OCI-LY7 (cell line): Measurements from ENCODE around the gene ASCL5. TPM values are rescaled to one million over a fixed set of nuclear protein-coding genes. Genes with fewer than 3 reads are reported as not detected.

Experiments
- BruUV-seq: library from RNA; stranded (reverse); fragments of 400-500 nt; replicated peaks from 2 replicates; lab custom pipeline; 2021; lab: Mats Ljungman, UMichigan
- CTCF ChIA-PET: fragments of 300-600 bp; sonication (Branson Sonifier 250); formaldehyde crosslinking; loops from one replicate; lab custom pipeline; 2022; ENCODE audit warnings: antibody characterized with exemption; ENCODE audit not compliant: unreplicated experiment; lab: Charles Lee
- POLR2A ChIA-PET: fragments of 300-600 bp; sonication (Branson Sonifier 250); formaldehyde crosslinking; loops from one replicate; lab custom pipeline; 2022; ENCODE audit warnings: antibody characterized with exemption; lab: Charles Lee
- DNase-seq: peaks from one replicate; pipeline ENCODE4 v3.0.0-alpha.2; 2015; ENCODE audit warnings: low spot score
- H2AFZ ChIP-seq: fragments of 200-600 bp; sonication (generic), shearing (Covaris generic); 2 replicates; pipeline ENCODE4 v1.6.1; 2014; ENCODE audit warnings: mild to moderate bottlenecking, antibody characterized with exemption, low read length, moderate library complexity
- H3K27ac ChIP-seq: fragments of 200-600 bp; sonication (generic); 2 replicates; pipeline ENCODE4 v1.5.1; 2014; ENCODE audit warnings: mixed run types, low read depth, mild to moderate bottlenecking, moderate library complexity, low read length, inconsistent platforms; ENCODE audit not compliant: poor library complexity, severe bottlenecking
- H3K36me3 ChIP-seq: fragments of 200-600 bp; sonication (generic); 2 replicates; pipeline ENCODE4 v1.6.1; 2014; ENCODE audit warnings: mild to moderate bottlenecking, antibody characterized with exemption, low read length, moderate library complexity, mixed read lengths; ENCODE audit not compliant: insufficient read depth
- H3K4me1 ChIP-seq: fragments of 200-600 bp; sonication (generic); 2 replicates; pipeline ENCODE4 v1.5.1; 2014; ENCODE audit warnings: mild to moderate bottlenecking, low read length; ENCODE audit not compliant: insufficient read depth, poor library complexity, severe bottlenecking
- H3K4me2 ChIP-seq: fragments of 200-600 bp; sonication (generic); 2 replicates; pipeline ENCODE4 v1.6.1; 2014; ENCODE audit warnings: mild to moderate bottlenecking, low read length
- H3K4me3 ChIP-seq: fragments of 200-600 bp; sonication (generic); 2 replicates; pipeline ENCODE4 v1.5.1; 2014; ENCODE audit warnings: mild to moderate bottlenecking, low read depth, low read length; ENCODE audit not compliant: poor library complexity, severe bottlenecking
- H3K79me2 ChIP-seq: fragments of 200-600 bp; sonication (generic); 2 replicates; pipeline ENCODE4 v1.6.1; 2016; ENCODE audit warnings: low read depth, mild to moderate bottlenecking, low read length, moderate library complexity, mixed read lengths; ENCODE audit not compliant: insufficient read depth
- H3K9me2 ChIP-seq: fragments of 200-600 bp; sonication (generic); 2 replicates; pipeline ENCODE4 v1.6.1; 2016; ENCODE audit warnings: mild to moderate bottlenecking, low read length, mixed read lengths; ENCODE audit not compliant: insufficient read depth
- H3K9me3 ChIP-seq: fragments of 200-600 bp; sonication (generic); 2 replicates; pipeline ENCODE4 v1.6.1; 2014; ENCODE audit warnings: mild to moderate bottlenecking, mixed run types, low read length, mixed read lengths
- H4K20me1 ChIP-seq: fragments of 200-600 bp; sonication (generic); 2 replicates; pipeline ENCODE4 v1.6.1; 2014; ENCODE audit warnings: mild to moderate bottlenecking, antibody characterized with exemption, low read length, moderate library complexity, mixed read lengths; ENCODE audit not compliant: insufficient read depth
- CTCF ChIP-seq: fragments of 200-600 bp; sonication (generic); conservative IDR thresholded peaks from 2 replicates; pipeline ENCODE4 v1.5.1; 2014; ENCODE audit warnings: mild to moderate bottlenecking, antibody characterized with exemption, low read length, moderate library complexity, mixed read lengths
- EZH2phosphoT487 ChIP-seq: fragments of 200-600 bp; sonication (generic); IDR thresholded peaks from 2 replicates; pipeline ENCODE4 v1.6.1; 2018; ENCODE audit warnings: low read depth, borderline replicate concordance, mild to moderate bottlenecking, mixed run types, antibody characterized with exemption, low read length, moderate library complexity, mixed read lengths
- intact Hi-C: fragments of 100-400 bp; cut with micrococcal nuclease; formaldehyde crosslinking; loops from one replicate; pipeline ENCODE4 v1.10.0; 2022; ENCODE audit not compliant: unreplicated experiment
- total RNA-seq, 2 experiments: library from RNA; depleted of rRNA in 1 of 2; stranded (reverse); fragments of >200 nt in 1 of 2; shearing (Covaris generic) in 1 of 2; gene quantifications; 2 replicates each; pipeline ENCODE4 v1.2.3, GENCODE V29; 2014 to 2022

ASCL5 gene
- total RNA-seq, 2 experiments from 2014 or later = not detected

DNA sequence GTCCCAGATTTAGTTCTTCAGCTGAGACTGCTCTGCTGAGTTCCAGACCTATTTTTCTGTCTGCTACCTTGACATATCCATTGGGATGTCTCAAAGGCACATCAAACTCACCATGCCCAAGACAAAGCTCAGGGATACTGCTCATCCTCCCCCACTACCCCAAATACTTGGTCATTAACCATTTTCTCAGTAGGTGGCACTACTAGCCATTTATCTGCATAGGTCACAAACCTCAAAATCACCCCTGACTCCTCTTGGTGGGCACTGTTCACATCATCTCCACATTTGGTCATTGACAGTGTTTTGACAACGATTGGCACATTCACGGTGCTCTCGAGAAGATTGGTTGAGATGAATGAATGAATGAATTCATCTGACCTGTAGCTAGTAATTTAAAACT is 46.8 kb downstream of the ASCL5 start:
- DNase-seq = peak; percentile 10
- Histone ChIP-seq H3K27ac (no peak overlapping the region), H2AFZ (no peak overlapping the region), H3K9me3 (no peaks in the 10 kb centered on the region), H4K20me1 (no peaks in the 10 kb centered on the region), H3K4me3 (no peak overlapping the region), H3K4me2 (no peak overlapping the region), H3K4me1 (no peaks in the 10 kb centered on the region), H3K79me2 (no peaks in the 10 kb centered on the region), H3K9me2 (no peaks in the 10 kb centered on the region), H3K36me3 (no peaks in the 10 kb centered on the region)
- TF ChIP-seq CTCF (peak; percentile 59), EZH2phosphoT487 (no peak)
- ChIA-PET POLR2A (no interaction called here), CTCF (no interaction called here)
- no TSS peak for BruUV-seq
- intact Hi-C loops = loop anchor here (10.0 kb wide), 1 partner anchor 145 kb away; no protein-coding TSS in a partner anchor

GRCh38 chr1:201077736-201078135 is 49.2 kb downstream of the ASCL5 start:
- Histone ChIP-seq H3K9me2 (no peaks in the 10 kb centered on the region), H3K4me2 (no peak overlapping the region), H3K4me1 (no peaks in the 10 kb centered on the region), H2AFZ (no peak overlapping the region), H3K36me3 (no peaks in the 10 kb centered on the region), H3K27ac (no peak overlapping the region), H4K20me1 (no peaks in the 10 kb centered on the region), H3K4me3 (no peak overlapping the region), H3K79me2 (no peaks in the 10 kb centered on the region), H3K9me3 (no peaks in the 10 kb centered on the region)
- ChIA-PET POLR2A (interaction anchor here (0.6 to 0.7 kb wide), 2 partner anchors 105 to 174 kb away, joined by 3 to 7 read pairs; no protein-coding TSS in a partner anchor), CTCF (interaction anchor here (0.6 kb wide), 1 partner anchor 358 kb away, joined by 4 read pairs; no protein-coding TSS in a partner anchor)
- TF ChIP-seq EZH2phosphoT487 = no peak
- no peak for TF ChIP-seq CTCF
- DNase-seq = no peak
- intact Hi-C loops = no loop called here
- BruUV-seq = no TSS peak

- Histone ChIP-seq H3K27ac (no peak overlapping the region), H3K36me3 (no peaks in the 10 kb centered on the region), H2AFZ (no peak overlapping the region), H3K4me3 (no peak overlapping the region), H3K79me2 (no peaks in the 10 kb centered on the region), H3K9me3 (no peaks in the 10 kb centered on the region), H3K4me1 (no peaks in the 10 kb centered on the region), H3K4me2 (no peak overlapping the region), H4K20me1 (no peaks in the 10 kb centered on the region), H3K9me2 (no peaks in the 10 kb centered on the region)
- intact Hi-C loops = no loop called here
- BruUV-seq = no TSS peak
- POLR2A ChIA-PET = interaction anchor here (0.6 to 0.7 kb wide), 2 partner anchors 40 to 209 kb away, joined by 3 read pairs; no protein-coding TSS in a partner anchor
- no peak for DNase-seq
- CTCF ChIA-PET = no interaction called here
- TF ChIP-seq CTCF = no peak
Observed at GRCh38 chr1:201077116-201077515, 49.9 kb downstream of the ASCL5 start.
